GM23248 (cell line): ENCODE data around the gene OXA1L.

Source experiments
- EZH2 ChIP-seq: fragments of 200-600 bp; sonication (generic); IDR thresholded peaks from 2 replicates; pipeline ENCODE4 v1.6.1; 2018; ENCODE audit warnings: antibody characterized with exemption, mild to moderate bottlenecking; ENCODE audit not compliant: insufficient read depth, poor library complexity, severe bottlenecking
- EZH2phosphoT487 ChIP-seq: fragments of 200-600 bp; sonication (generic); IDR thresholded peaks from 2 replicates; pipeline ENCODE4 v1.6.1; 2018; ENCODE audit warnings: antibody characterized with exemption, moderate library complexity, mild to moderate bottlenecking, low read depth; ENCODE audit not compliant: insufficient read depth

GRCh38 chr14:22770481-22771187, 4.1 kb downstream of the OXA1L start:
- no peak for TF ChIP-seq EZH2
- no peak for TF ChIP-seq EZH2phosphoT487
